Right atrium auricular region (tissue), 2 donors: ENCODE data around the gene GPATCH4. TPM values are rescaled to one million over a fixed set of nuclear protein-coding genes. Genes with fewer than 3 reads are reported as not detected.
"Not testable (repeated sequence)": the region's sequence is repeated elsewhere in the genome, so short reads cannot be mapped to it uniquely, and the experiment has no call there.

Experiments used
- DNase-seq: peaks from one replicate; pipeline ENCODE4 v3.0.0-alpha.2; 2019; ENCODE audit warnings: low spot score
- H3K27ac ChIP-seq, 2 donors: fragments of 200-600 bp; sonication (generic); 1 replicate in 1 of 2; 2 replicates in 1 of 2; pipeline ENCODE4 v1.5.1; 2016 to 2019
- H3K27me3 ChIP-seq, 2 donors: fragments of 200-600 bp; sonication (generic); one replicate each; pipeline versions ENCODE4 v1.5.1 to v1.6.0; 2017 to 2019
- H3K36me3 ChIP-seq: fragments of 200-600 bp; sonication (generic); one replicate; pipeline ENCODE4 v1.5.1; 2016
- H3K4me1 ChIP-seq, 2 donors: fragments of 200-600 bp; sonication (generic); one replicate each; pipeline versions ENCODE4 v1.5.1 to v1.6.0; 2017 to 2019
- H3K4me3 ChIP-seq, 2 donors: fragments of 200-600 bp; sonication (generic); 1 replicate in 1 of 2; 2 replicates in 1 of 2; pipeline ENCODE4 v1.5.1; 2017 to 2019; ENCODE audit warnings: mild to moderate bottlenecking in 1 of 2, moderate library complexity in 1 of 2
- H3K9me3 ChIP-seq, 2 donors: fragments of 200-600 bp; sonication (generic); one replicate each; pipeline ENCODE4 v1.5.1; 2019
- total RNA-seq, 2 donors: library from RNA; depleted of rRNA; stranded (reverse); fragments of >200 nt; gene quantifications; one replicate each; pipeline ENCODE4 v1.1.0, GENCODE V29; 2016
- TF ChIP-seq, protein P1 (sequence below), 2 donors: fragments of 200-600 bp; sonication (generic); IDR thresholded peaks; one replicate each; pipeline ENCODE4 v1.5.1; 2019; ENCODE audit warnings: antibody characterized with exemption in 2 of 2

Gene GPATCH4
- total RNA-seq, 2 donors from 2014 or later = 12.7 to 14.3 TPM

DNA sequence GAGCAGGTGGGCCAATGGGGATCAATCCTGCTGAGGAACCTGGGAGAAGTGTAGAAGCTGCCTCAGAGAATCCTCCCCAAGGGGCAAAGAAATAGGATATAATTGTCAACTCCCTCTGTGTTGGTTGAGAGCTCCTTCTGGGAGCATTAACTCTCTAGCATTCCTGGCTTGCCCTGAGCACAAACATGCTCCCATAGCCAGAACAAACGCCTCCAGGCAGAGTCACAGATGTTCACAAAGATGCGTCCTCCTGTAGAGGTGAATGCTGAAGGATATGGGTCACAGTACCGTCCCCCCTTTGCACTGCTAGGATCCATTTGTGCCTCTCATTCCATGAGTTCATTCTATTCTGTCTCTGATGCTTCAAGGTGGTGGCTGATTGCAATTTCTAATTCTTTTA lies 31.1 kb upstream of the GPATCH4 start:
- TF ChIP-seq, protein P1, sequence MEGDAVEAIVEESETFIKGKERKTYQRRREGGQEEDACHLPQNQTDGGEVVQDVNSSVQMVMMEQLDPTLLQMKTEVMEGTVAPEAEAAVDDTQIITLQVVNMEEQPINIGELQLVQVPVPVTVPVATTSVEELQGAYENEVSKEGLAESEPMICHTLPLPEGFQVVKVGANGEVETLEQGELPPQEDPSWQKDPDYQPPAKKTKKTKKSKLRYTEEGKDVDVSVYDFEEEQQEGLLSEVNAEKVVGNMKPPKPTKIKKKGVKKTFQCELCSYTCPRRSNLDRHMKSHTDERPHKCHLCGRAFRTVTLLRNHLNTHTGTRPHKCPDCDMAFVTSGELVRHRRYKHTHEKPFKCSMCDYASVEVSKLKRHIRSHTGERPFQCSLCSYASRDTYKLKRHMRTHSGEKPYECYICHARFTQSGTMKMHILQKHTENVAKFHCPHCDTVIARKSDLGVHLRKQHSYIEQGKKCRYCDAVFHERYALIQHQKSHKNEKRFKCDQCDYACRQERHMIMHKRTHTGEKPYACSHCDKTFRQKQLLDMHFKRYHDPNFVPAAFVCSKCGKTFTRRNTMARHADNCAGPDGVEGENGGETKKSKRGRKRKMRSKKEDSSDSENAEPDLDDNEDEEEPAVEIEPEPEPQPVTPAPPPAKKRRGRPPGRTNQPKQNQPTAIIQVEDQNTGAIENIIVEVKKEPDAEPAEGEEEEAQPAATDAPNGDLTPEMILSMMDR (IDR thresholded peaks at IDR 0.05) = no peak
- no peak overlapping the region for H3K27ac ChIP-seq
- H3K27me3 ChIP-seq = no peaks in the 10 kb centered on the region

DNA sequence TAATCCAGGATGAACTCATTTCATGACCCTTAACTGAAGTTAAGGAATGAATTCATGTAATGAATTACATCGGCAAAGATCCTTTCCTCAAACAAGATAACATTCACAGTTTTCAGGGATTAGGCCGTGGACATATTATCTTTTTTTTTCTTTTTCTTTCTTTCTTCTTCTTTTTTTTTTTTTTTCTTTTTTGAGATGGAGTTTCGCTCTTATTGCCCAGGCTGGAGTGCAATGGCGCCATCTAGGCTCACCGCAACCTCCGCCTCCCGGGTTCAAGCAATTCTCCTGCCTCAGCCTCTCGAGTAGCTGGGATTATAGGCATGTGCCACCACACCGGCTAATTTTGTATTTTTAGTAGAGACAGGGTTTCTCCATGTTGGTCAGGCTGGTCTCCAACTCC lies 29.9 kb upstream of the GPATCH4 start:
- not testable (repeated sequence) for H3K4me1 ChIP-seq, H3K36me3 ChIP-seq, H3K27ac ChIP-seq, H3K9me3 ChIP-seq, DNase-seq, H3K27me3 ChIP-seq, H3K4me3 ChIP-seq

More for the DNA sequence above, 31.1 kb upstream of the GPATCH4 start:
- H3K4me3 ChIP-seq = no peak overlapping the region
- no peaks in the 10 kb centered on the region for H3K36me3 ChIP-seq
- no peaks in the 10 kb centered on the region for H3K4me1 ChIP-seq
- DNase-seq = no peak
- H3K9me3 ChIP-seq = no peaks in the 10 kb centered on the region

DNA sequence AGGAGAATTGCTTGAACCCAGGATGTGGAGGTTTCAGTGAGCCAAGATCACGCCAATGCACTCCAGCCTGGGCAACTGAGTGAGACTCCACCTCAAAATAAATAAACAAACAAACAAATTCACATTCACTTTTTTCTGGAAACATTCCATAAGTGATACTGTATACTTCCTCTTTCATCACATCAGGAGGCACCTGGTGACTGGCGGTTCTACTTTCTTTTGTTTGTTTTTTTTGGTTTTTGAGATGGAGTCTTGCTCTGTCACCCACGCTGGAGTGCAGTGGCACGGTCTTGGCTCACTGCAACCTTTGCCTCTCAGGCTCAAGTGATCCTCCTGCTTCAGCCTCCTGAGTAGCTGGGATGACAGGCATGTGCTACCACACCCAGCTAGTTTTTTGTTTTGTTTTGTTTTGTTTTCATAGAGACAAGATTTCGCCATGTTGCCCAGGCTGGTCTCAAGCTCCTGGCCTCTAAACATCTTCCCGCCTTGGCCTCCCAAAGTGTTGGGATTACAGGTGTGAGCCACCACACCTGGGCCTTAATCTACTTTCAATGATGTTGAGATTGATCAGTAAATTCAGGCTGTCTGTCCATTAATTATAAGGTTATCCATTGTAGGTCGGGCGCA lies 28.7 kb upstream of the GPATCH4 start:
- H3K9me3 ChIP-seq = no peaks in the 10 kb centered on the region
- no peaks in the 10 kb centered on the region for H3K36me3 ChIP-seq
- TF ChIP-seq, protein P1 (IDR thresholded peaks at IDR 0.05) = no peak
- H3K27me3 ChIP-seq = peaks cover 3 to 15% of the 10 kb centered on the region in 2 donors
- H3K4me3 ChIP-seq = no peak overlapping the region
- DNase-seq = no peak
- no peak overlapping the region for H3K27ac ChIP-seq
- H3K4me1 ChIP-seq = peaks cover 0 to 11% of the 10 kb centered on the region in 2 donors

DNA sequence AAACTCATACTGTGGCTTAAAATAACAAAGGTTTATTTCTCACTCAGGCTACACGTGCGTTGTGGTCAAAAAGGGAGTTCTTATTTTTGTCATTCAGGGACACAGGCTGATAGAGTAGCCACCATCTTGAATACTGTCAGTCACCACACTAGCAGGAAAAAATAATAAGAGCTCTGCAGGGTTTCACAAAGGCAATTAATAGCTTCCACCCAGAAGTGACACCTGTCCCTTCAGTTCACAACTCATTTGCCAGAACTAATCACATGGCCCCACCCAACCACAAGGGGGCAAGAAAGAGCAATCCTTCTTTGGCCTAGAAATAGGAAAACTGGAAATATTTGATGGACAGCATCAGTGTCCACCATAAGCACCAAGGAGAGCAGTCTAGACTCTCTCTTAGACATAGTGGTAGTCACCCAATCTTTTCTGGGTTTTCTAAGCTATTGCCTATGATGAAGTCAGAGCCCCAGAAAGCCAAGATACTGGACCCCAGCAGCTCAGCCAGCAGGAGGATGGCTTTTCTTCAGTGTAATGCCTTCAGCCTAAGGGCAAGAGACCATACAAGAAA lies 26.1 kb upstream of the GPATCH4 start:
- DNase-seq = no peak
- TF ChIP-seq, protein P1 (IDR thresholded peaks at IDR 0.05) = peak; percentile 59 to 72
- no peak overlapping the region for H3K4me3 ChIP-seq
- no peaks in the 10 kb centered on the region for H3K9me3 ChIP-seq
- peaks cover 0 to 28% of the 10 kb centered on the region in 2 donors for H3K4me1 ChIP-seq
- H3K27ac ChIP-seq = no peak overlapping the region
- no peaks in the 10 kb centered on the region for H3K36me3 ChIP-seq
- peaks cover 8 to 25% of the 10 kb centered on the region in 2 donors for H3K27me3 ChIP-seq

DNA sequence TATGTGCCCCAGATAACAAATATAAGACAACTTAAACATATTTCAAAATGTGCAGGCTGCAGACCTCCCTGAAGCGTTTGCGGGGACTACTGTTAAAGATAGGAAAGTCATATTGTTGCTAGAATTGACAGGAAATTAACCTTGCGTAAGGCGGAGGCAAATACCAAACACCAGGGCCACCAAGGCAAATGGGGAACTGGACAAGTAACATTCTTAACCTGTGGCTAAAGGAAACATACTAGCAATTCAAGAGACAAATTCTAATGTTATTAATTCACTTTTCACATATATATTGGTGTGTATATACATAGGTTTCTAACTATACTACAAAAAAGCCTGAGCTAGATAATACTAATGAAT lies 24.8 kb upstream of the GPATCH4 start:
- Histone ChIP-seq H3K4me1 (peaks cover 0 to 28% of the 10 kb centered on the region in 2 donors), H3K27ac (no peak overlapping the region), H3K4me3 (peak overlapping the region in 1 of 2 donors; percentile 50), H3K36me3 (no peaks in the 10 kb centered on the region), H3K9me3 (no peaks in the 10 kb centered on the region), H3K27me3 (peaks cover 8 to 25% of the 10 kb centered on the region in 2 donors)
- DNase-seq = no peak
- TF ChIP-seq, protein P1 (IDR thresholded peaks at IDR 0.05) = peak in 1 of 2 donors; percentile 7

DNA sequence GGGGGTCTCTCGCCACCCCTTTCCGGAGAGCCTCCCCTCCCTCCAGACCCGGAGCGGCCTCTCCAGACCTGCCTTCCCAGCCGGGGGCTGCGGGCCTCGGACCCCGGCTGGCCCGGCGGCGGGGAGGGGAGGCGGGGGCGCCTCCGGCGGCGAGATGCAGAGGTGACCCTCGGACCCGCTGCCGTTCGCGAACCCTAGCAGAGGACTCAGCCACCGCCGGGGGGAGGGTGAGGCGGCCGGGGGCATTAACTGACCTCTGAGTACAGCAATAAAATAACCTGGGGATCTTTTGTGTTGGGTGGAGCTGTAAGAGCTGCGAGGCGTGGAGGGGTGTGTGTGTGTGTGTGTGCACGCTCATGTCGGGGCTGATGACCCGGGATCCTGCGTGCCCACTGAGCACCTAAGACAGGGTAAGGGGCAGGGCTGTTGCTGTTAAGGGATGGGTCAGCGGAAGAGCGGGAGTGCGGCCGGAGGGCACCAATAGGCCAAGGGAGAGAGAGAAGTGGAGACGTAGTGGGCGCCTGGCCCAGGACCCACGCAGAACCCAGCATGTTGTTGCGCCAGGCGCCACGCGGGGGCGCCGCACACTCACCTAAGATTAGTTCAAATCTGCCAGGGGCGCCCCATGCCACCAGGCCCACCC lies 24.3 kb upstream of the GPATCH4 start:
- Histone ChIP-seq H3K27me3 (peaks cover 8 to 25% of the 10 kb centered on the region in 2 donors), H3K4me1 (peaks cover 0 to 28% of the 10 kb centered on the region in 2 donors), H3K27ac (peak overlapping the region; percentile 53 to 55), H3K36me3 (no peaks in the 10 kb centered on the region), H3K9me3 (no peaks in the 10 kb centered on the region), H3K4me3 (peak overlapping the region; percentile 23 to 50)
- TF ChIP-seq, protein P1 (IDR thresholded peaks at IDR 0.05) = peak; percentile 64 to 86
- no peak for DNase-seq
